GM18505 (cell line): ENCODE results near the gene RAP1GAP2.

Source experiments
- ATAC-seq: cut with Tn5 transposase; IDR thresholded peaks from one replicate; pipeline ENCODE4 v1.9.1; 2021; ENCODE audit not compliant: unreplicated experiment
- POLR2A ChIP-seq: IDR thresholded peaks from 4 replicates; pipeline ENCODE4 v1.6.1; 2011; ENCODE audit warnings: borderline replicate concordance; ENCODE audit not compliant: insufficient read depth, insufficient read length; ENCODE audit errors: extremely low read depth

Gene RAP1GAP2

DNA sequence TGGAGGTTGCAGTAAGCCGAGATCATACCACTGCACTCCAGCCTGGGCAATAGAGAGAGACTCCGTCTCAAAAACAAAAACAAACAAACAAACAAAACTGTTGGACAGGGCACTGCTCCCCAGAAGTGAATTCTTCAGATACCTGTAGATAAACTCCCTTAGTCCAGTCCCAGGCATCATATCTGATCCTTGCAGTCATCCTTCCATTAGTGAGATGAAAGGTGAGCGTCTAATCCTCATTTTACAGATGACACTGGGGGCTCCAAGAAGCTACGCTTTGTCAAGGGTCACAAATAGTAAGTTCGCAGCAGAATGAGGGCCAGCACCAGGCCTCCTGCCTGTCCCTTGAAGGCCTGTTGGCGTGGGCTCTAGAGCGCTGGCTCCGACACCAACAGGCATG is 165.2 kb downstream of the RAP1GAP2 start:
- TF ChIP-seq POLR2A: no peak
- ATAC-seq: no peak

DNA sequence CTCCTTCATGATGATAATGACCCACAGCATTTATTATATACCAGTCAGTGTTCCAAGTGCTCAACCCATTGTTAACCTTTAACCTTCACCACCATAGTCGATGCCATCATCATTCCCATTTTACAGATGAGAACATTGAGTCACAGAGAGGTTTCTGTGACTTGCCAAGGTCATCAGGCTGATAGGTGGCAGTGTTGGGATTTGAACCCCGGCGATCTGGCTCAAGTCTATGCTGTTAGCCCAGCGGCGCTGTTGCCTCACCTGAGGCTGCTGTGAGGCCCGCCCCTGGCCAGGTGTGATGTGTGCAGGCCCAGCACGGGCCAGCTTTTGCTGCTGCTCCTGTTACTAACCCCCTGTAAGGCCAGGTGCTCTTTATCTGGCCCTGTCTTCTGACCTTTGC is 166.0 kb downstream of the RAP1GAP2 start:
- TF ChIP-seq POLR2A: no peak
- no peak for ATAC-seq

DNA sequence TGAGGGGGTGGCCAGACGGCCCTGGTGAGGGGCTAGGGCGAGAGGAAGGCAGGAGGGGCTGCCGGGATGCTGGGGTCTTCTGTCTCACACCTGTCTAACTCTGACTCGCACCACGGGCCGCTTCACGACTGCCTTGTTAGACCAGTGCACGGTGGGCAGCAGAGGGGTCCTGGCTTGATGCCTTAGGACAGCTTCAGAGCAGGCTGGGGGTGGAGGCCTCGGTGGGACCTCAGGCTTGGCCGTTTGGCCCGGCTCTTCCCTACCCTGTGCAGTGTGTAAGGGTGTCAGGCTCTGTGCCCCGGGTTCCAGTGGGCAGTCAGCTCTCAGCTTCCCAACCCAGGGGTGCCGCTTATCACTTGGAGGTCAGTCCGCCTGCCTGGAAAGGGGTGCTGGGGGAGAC is 166.5 kb downstream of the RAP1GAP2 start:
- no peak for TF ChIP-seq POLR2A
- ATAC-seq: no peak

DNA sequence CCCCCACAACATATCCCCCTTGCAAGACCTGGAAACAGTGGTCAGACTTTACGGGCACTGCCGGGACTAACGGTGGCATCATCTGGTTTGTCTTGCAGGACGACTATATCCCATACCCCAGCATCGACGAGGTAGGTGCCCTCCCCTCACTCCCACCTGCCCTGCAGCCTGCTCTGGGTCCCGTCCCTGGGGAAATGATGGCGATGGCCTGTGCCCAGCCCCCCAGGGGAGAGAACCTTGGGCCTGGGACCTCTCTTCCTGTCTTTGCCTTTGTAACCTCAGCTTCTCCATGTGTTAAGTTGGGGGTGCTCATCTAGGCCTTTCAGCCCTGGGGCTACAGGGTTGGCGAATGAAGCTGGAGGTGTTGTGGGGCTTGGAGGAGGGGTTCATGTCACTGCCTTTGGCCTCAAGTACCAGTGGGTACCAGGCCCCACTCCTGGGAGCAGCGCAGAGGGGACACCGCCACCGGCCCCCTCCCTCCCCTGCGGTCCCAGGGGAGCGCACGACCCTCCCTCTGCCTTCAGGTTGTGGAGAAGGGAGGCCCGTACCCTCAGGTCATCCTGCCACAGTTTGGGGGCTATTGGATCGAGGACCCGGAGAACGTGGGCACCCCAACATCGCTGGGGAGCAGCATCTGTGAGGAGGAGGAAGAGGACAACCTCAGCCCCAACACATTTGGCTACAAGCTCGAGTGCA is 167.2 kb downstream of the RAP1GAP2 start:
- no peak for TF ChIP-seq POLR2A
- ATAC-seq: no peak

DNA sequence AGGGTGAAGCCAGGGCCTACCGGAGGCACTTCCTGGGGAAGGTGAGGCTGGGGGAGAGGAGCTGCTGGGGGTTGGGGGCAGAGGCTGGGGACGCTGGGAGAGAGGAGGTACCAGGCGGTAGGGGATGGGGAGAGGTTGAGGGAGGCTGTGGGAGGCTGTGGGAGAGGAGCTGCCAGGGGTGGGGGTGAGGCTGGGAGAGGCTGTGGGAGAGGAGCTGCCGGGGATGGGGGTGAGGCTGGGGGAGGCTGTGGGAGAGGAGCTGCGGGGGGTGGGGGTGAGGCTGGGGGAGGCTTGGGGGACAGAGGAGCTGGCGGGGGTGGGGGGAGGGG is 167.8 kb downstream of the RAP1GAP2 start:
- ATAC-seq: no peak
- no peak for TF ChIP-seq POLR2A

DNA sequence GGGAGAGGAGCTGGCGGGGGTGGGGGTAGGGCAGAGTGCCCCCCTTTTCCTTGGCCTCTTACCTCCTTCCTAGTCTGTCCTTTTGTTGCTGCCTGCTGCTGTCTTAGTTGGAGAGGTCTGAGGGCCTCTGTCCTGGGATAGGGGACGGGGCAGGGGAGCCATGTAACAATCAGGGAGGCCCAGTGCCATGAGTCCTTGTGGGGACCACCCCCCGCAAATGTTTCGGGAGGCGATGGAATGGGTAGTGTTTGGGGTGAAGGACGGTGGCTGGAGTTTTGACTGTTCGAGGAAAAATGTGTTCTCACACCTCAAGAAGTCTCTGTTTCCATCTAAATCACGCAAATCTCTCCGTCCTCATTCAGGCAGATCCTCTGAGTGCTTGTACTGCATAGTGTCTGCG is 168.1 kb downstream of the RAP1GAP2 start:
- no peak for TF ChIP-seq POLR2A
- no peak for ATAC-seq

DNA sequence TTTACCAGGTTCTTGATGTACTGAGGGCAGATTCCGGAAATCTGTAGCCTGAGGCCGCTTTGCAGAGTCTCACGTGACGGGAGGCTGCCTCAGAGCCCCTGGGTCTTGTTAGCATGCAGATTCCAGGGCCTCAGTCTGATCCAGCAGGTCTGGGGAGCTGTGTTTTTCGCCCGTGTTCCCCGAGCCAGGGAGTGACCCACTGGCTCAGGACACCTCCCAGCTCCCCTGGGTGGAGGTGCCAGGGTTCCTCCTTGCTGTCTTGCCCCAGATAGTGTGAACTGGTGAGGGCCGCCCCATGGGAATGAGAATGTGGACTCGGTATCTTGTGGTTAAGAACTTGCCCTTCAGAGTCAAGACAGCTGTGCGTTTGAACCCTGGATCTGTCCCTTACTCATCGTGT is 168.6 kb downstream of the RAP1GAP2 start:
- no peak for ATAC-seq
- no peak for TF ChIP-seq POLR2A

DNA sequence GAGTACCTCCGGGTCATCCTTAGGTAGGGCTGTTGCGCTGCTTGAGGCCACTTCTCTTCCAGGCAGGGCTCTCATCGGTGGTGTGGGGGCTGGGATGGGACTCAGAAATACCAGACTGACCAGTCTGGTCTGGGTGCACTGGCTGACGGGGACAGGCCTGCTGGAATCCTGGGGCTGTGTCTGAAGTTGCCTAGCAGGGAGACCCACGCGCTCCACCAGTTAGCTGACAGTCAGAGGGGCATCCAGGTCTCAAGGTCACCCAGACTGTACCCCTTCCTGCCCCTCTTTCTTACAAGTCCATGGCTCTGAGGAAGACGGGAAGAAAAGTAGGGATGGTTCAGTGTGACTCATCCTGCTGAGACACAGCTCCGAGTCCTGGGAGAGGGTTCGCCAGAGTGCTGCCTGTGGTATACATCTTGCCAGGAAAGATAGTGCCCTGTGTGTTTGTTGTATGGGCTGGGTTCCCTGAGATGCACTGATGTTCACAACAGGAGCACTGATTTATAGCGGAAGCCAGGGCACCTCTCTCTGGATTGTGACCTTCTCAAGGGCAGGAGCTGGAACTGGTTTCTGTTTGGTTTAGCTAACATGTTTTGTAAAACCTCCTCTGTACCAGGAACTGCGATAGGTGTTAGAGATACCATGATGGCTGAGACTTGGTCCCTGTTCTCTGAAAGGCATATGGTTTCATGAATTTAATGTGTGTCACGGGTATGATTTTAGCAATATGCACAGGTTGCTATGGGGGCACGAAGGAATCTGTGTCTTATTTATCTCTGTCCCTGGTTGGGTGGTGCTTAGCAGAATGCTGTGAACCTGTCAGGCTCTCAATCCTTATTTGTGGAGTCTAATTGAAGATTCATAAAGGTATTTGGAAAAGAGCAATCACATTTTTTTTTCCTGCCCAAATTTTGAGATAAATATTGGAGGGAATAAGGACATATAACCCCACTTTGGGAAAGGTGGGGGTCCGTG is 169.7 kb downstream of the RAP1GAP2 start:
- no peak for ATAC-seq

DNA sequence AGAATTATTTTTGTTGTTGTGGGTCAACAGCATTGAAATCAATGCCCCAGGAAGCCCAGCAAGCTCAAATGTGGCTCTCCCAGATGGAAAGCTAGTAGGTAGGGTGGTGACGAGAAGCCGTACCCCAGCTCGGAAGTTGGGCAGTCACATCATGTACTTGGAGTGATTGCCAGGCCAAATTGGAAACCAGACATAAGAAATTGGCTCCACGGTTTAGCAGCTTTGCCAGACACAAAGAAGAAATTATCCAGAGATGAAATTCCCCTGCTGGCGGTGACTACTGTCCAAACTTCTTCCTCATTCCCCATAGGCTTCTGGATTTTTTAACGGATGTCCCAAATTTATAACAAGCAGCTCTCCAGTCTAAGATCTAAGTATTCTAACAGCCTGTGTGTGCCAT is 171.3 kb downstream of the RAP1GAP2 start:
- no peak for TF ChIP-seq POLR2A
- ATAC-seq: no peak

More for the DNA sequence above, 169.7 kb downstream of the RAP1GAP2 start:
- no peak for TF ChIP-seq POLR2A

DNA sequence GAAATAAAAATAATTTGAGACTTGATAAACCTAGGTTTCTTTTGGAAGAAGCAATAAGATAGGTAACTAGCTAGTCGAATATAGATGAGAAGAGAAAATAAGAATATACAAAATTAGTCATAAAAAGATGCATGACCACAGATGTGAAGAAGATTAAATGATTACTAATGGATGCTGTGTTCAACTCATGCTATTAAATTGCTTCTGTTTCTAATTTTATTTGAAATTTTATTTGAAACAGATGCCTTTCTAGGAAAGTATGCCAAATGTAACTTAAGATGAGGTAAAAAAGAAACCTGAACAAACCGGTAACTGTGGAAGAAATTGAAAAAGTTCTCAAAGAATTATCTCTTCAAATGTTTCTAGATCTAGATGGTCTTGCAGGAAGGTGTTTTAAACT is 175.6 kb downstream of the RAP1GAP2 start:
- ATAC-seq: no peak
- no peak for TF ChIP-seq POLR2A

DNA sequence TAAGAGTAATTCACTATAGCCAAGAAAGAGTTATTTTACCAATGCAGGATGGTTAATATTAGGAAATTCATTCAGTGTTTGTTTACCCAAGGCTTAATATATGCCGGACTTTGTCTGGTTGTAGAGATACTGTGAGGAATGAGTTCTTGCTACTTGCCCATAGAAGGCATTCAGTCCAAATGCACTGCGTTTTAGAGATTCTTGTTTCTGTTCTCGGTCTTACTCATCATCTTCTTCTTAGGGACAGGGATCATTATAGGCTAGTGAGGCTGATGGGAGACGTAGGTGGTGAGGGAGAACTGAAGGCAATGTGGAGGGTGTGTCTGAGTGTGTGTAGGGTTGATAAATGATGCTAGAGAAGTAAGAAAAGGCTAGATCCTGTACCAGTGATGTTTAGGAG is 176.5 kb downstream of the RAP1GAP2 start:
- no peak for ATAC-seq
- TF ChIP-seq POLR2A: no peak

DNA sequence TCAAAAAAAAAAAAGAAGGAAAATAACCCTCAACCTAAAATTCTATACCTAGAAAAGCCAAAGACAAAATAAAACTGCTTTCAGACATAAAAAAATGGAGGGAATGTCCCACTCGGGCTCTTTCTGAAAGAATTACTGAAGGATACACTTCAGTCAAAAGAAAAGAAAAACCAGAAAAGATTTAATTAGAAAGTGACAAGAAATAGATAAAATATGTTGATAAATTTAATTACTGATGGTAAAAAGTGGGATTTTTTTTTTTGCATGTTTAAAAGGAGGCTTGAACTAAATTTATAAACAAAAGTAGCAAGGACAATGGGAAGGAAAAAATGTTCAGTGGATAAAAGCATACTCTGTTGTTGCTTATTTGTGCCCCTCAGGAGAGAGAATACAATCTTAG is 178.1 kb downstream of the RAP1GAP2 start:
- ATAC-seq: no peak
- no peak for TF ChIP-seq POLR2A

DNA sequence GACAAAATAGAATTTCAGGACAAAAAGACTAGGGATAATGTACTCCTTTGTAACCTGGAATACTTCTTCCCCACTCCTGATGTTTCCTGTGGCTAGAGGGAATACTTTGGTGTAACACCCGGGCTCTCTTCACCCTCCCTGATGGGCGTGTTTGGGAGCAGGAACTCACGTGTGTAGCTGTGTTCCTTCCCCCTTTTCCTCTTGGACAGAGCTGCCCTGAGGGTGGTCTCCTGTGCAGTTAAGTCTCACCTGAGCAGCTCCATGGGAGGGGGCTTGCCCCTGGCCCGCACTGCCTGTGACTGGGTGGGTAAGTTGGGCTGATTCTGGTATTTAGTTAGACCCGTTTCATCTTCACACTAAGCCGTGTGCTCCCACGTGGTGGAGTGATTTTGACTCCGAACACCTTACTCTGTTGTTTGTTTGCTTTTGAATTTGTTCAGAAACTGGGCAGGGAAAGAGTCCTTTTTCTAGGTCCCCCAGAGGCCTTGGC is 179.3 kb downstream of the RAP1GAP2 start:
- TF ChIP-seq POLR2A: no peak
- ATAC-seq: no peak

DNA sequence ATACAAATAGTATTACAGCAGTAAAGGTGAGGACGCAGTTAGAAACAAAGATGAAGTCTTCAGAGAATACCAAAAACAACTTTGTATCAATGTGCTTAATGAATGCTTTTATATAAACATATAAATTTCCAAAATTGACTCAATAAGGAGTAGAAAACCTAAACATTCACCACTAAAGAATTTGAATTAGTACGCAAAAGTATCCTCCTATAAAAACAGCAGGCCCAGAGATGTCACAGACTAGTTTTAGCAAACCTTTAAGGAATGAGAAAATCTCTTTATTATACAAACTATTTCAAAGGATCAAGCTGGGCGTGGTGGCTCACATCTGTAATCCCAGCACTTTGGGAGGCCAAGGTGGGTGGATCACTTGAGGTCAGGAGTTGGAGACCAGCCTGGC is 180.9 kb downstream of the RAP1GAP2 start:
- ATAC-seq: no peak
- TF ChIP-seq POLR2A: no peak

DNA sequence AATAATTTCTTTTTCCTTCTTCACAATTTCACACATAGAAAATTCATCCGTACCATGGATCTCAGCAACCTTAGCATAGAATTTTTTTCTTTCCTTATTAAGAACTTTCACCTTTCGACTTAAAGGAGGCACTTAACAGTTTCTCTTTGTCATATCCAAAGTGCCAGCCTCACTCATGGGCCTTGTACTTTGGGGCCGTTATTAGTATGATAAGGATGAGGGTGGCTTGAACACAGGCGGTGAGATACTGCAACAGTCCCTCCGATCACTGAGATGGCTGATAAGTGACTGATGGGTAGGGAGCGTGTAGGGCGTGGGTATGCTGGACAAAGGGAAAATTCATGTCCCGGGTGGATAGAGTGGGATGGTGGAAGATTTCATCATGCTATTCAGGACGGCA is 181.9 kb downstream of the RAP1GAP2 start:
- TF ChIP-seq POLR2A: no peak

DNA sequence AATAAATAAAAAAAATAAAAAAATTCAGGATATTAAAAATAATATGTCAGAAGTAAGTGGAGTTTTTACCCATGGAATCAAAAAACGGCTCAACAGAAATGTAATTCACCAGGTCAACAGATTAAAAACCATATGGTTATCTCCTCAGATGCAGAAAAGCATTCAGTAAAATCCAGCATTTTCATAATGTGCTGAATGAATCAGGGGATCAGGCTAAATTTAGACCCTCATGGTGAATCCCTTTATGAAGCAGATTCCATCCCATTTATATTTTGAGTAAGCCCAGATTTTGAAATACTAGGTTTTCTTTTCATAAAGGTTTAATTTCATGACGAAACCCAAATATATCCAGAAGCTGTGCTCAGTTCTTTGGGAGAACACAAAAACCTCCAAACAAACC is 182.8 kb downstream of the RAP1GAP2 start:
- TF ChIP-seq POLR2A: no peak
- no peak for ATAC-seq

More for the DNA sequence above, 181.9 kb downstream of the RAP1GAP2 start:
- ATAC-seq: no peak
